Mucosa of descending colon (tissue), 3 donors: ENCODE data around the gene PPFIBP2. TPM values are rescaled to one million over a fixed set of nuclear protein-coding genes. Genes with fewer than 3 reads are reported as not detected.

Experiments used
- ATAC-seq: fragments of 200-7000 bp; cut with Tn5 transposase; one replicate; pipeline ENCODE4 v1.9.1; 2020; ENCODE audit warnings: mild to moderate bottlenecking, moderate library complexity
- DNase-seq, 3 donors: peaks; one replicate each; pipeline ENCODE4 v3.0.0-alpha.2; 2020
- H3K36me3 ChIP-seq: fragments of 200-600 bp; one replicate; pipeline ENCODE4 v1.8.0; 2021; ENCODE audit warnings: low read depth, mild to moderate bottlenecking
- H3K4me1 ChIP-seq: fragments of 200-600 bp; one replicate; pipeline ENCODE4 v1.8.0; 2021; ENCODE audit warnings: low read depth, mild to moderate bottlenecking
- H3K4me3 ChIP-seq: fragments of 200-600 bp; one replicate; pipeline ENCODE4 v1.8.0; 2021; ENCODE audit warnings: mild to moderate bottlenecking
- H3K9me3 ChIP-seq: fragments of 200-600 bp; one replicate; pipeline ENCODE4 v1.8.0; 2021; ENCODE audit warnings: mild to moderate bottlenecking
- intact Hi-C, 2 donors: fragments of 100-400 bp; cut with DNase I in 1 of 2; cut with micrococcal nuclease in 1 of 2; formaldehyde crosslinking; loops; one replicate each; pipeline versions ENCODE4 v1.11.0 to v1.11.1; 2022; cut with DNase I, micrococcal nuclease
- total RNA-seq, 3 donors: library from RNA; stranded (reverse); fragmentation: NEBNext Ultra II Directional in 2 of 3; extraction: Animal tissue kit (Norgen Biotek cat#: 25700) in 2 of 3; gene quantifications; one replicate each; pipeline versions ENCODE4 v1.2.1 to v1.2.4, GENCODE V29; 2021 to 2023
- TF ChIP-seq, protein P1 (sequence below): fragments of 200-600 bp; IDR thresholded peaks from one replicate; pipeline ENCODE4 v1.8.0; 2022; ENCODE audit warnings: antibody characterized with exemption, mild to moderate bottlenecking
- donor health status: DM: no; HTN: no; CAD: no; lungs with moderate emphysema.
- donor health status: DM: no; HTN: no; CAD: no.
- donor health status: DM: no; HTN: yes; CAD: no.

Gene PPFIBP2
- total RNA-seq, 3 donors from 2014 or later: 40.1 to 83.5 (median 69.2) TPM

DNA sequence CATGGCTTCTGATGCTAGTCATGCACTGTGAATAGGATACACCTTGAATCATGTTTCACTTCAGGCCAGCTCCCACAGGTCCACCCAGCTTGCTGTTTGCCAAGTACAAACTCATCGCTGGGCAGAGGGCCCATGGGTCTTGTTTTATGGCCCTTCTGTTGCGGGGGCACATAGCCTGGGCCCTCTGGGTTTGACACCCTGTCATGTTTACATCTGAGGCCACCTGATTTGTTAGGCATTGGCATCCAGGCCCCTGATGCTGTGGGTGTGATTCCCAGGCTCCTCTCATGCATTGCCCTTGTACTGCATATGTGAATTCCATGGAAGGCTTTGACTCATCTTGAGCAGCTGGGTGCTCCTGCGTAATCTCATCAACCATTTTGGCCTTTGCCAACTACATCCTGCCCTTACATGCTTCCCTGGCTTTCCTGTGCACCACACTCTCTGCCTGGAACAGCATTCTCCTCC is 32.6 kb downstream of the PPFIBP2 start:
- H3K36me3 ChIP-seq: no peaks in the 10 kb centered on the region
- no peak for ATAC-seq
- H3K4me1 ChIP-seq: no peaks in the 10 kb centered on the region
- intact Hi-C loops: no loop called here
- H3K4me3 ChIP-seq: no peak overlapping the region
- H3K9me3 ChIP-seq: no peaks in the 10 kb centered on the region
- no peak for DNase-seq
- TF ChIP-seq, protein P1, sequence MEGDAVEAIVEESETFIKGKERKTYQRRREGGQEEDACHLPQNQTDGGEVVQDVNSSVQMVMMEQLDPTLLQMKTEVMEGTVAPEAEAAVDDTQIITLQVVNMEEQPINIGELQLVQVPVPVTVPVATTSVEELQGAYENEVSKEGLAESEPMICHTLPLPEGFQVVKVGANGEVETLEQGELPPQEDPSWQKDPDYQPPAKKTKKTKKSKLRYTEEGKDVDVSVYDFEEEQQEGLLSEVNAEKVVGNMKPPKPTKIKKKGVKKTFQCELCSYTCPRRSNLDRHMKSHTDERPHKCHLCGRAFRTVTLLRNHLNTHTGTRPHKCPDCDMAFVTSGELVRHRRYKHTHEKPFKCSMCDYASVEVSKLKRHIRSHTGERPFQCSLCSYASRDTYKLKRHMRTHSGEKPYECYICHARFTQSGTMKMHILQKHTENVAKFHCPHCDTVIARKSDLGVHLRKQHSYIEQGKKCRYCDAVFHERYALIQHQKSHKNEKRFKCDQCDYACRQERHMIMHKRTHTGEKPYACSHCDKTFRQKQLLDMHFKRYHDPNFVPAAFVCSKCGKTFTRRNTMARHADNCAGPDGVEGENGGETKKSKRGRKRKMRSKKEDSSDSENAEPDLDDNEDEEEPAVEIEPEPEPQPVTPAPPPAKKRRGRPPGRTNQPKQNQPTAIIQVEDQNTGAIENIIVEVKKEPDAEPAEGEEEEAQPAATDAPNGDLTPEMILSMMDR: no peak

DNA sequence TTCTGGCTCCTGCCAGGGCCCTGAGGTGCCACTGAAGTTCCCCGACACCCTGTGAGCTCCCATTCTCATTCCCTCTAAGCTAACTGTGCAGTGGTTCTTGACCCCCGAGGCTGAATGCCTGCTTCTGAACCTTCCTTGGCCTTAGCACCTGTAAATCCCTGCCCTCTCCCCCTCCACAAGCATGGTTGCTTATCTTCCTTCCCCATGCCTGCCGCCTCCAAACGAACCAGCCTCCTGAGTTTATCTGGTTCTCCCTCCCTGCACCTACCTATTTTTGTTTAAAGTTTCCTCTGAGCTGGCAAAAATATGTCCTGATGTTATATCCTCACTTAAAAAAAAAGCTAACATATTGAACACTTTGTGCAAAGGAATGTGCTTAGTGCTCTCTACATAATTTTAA is 33.9 kb downstream of the PPFIBP2 start:
- no peak overlapping the region for H3K4me3 ChIP-seq
- ATAC-seq (no peak), DNase-seq (no peak)
- H3K36me3 ChIP-seq: no peaks in the 10 kb centered on the region
- intact Hi-C loops: loop anchor here in 1 of 2 donors (2.0 kb wide), 1 partner anchor 39 kb away; no protein-coding TSS in a partner anchor
- peaks cover 4% of the 10 kb centered on the region for H3K4me1 ChIP-seq
- H3K9me3 ChIP-seq: no peaks in the 10 kb centered on the region
- TF ChIP-seq, protein P1: no peak

DNA sequence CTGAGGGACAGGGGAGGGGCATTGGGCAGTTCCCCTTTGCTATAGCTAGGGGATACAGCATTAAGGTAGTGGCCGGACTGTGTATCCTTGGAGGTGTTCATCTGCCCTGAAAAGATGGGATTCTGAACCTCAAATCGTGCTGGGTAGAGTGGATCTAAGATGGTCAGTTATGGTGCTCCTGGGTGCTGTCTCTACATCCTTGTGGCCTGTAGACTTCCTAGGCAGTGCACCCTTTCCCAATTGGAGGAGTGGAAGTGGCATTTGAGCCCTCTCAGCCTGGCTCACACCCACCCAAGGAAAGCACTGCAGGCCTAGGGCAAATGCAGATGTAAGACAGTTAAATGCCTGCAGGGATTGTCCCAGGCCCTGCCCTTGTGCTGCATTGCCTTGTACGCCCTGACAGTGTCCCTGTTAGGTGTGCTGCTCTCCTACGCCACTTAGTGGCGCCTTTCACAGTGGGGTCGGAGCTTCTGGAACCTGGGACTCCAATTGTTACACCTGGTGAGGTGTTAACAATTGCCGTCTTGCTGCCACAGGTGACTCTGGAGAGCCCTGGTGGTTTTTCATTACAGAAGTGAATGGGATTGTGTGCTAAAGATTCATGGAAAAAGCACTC is 35.0 kb downstream of the PPFIBP2 start:
- TF ChIP-seq, protein P1: peak; percentile 59
- ATAC-seq (peak; percentile 92), DNase-seq (peak in 2 of 3 donors; percentile 78)
- H3K4me1 ChIP-seq: peaks cover 5% of the 10 kb centered on the region
- intact Hi-C loops: loop anchor here in 1 of 2 donors (2.0 kb wide), 1 partner anchor 40 kb away; no protein-coding TSS in a partner anchor
- H3K36me3 ChIP-seq: no peaks in the 10 kb centered on the region
- no peaks in the 10 kb centered on the region for H3K9me3 ChIP-seq
- no peak overlapping the region for H3K4me3 ChIP-seq

DNA sequence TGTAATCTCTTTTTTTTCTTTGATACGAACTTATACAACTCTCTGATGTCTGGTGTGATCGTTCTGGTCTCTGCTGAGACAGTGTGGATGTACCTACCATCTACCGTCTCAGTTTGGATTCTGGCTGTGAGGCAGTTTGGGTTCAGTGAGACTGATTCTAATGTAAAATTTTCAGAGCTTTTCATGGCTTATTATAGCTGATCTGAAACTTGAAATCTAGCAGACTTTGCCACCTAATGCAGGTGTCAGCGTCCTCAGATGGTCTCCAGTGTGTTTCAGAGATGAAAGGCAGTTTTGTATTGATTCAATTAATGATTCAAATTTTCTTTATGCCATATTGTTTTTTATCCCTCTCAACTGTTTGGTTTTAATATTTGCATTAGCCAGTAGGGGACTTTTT is 35.9 kb downstream of the PPFIBP2 start:
- no peaks in the 10 kb centered on the region for H3K36me3 ChIP-seq
- ATAC-seq (no peak), DNase-seq (no peak)
- H3K4me3 ChIP-seq: no peak overlapping the region
- intact Hi-C loops: loop anchor here in 1 of 2 donors (2.0 kb wide), 1 partner anchor 41 kb away; no protein-coding TSS in a partner anchor
- TF ChIP-seq, protein P1: no peak
- H3K4me1 ChIP-seq: peaks cover 15% of the 10 kb centered on the region
- no peaks in the 10 kb centered on the region for H3K9me3 ChIP-seq

DNA sequence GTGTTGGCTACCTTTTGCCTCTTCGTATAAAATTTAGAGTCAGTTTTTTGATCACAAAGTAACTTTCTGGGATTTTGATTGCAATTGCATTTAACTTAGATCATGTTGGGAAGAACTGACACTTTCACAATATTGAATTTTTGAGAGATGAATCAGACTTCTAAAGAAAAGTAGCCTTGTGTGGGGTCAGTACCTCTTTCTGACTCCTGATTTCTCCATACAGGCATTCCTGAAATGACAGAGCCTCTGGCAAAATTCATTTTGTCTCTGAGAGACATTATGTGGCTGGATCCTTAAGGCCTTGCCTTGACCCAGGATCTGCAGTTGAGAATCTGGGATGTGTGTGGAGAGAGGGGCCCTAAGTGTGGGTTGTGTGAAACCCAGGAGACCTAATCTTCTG is 37.8 kb downstream of the PPFIBP2 start:
- H3K4me1 ChIP-seq: peaks cover 27% of the 10 kb centered on the region
- ATAC-seq (no peak), DNase-seq (no peak)
- no peaks in the 10 kb centered on the region for H3K9me3 ChIP-seq
- intact Hi-C loops: no loop called here
- TF ChIP-seq, protein P1: no peak
- H3K4me3 ChIP-seq: no peak overlapping the region
- no peaks in the 10 kb centered on the region for H3K36me3 ChIP-seq
